Neural crest cell (in vitro differentiated cells): ENCODE measurements around the gene SMARCE1. TPM values are rescaled to one million over a fixed set of nuclear protein-coding genes. Genes with fewer than 3 reads are reported as not detected.

Source experiments
- DNase-seq: peaks from one replicate; pipeline ENCODE4 v3.0.0; 2021; ENCODE audit warnings: low read depth, mixed read lengths, low spot score
- H3K27ac Mint-ChIP-seq: one replicate; pipeline ENCODE4 v1.8.0; 2021; ENCODE audit warnings: mild to moderate bottlenecking, mixed read lengths; ENCODE audit not compliant: unreplicated experiment
- H3K27me3 Mint-ChIP-seq: 2 replicates; pipeline ENCODE4 v1.8.0; 2021; ENCODE audit warnings: low read depth, mild to moderate bottlenecking, mixed read lengths
- H3K36me3 Mint-ChIP-seq: 2 replicates; pipeline ENCODE4 v1.8.0; 2021; ENCODE audit warnings: low read depth, mild to moderate bottlenecking, mixed read lengths
- H3K4me1 Mint-ChIP-seq: 2 replicates; pipeline ENCODE4 v1.8.0; 2021; ENCODE audit warnings: mixed read lengths
- H3K4me3 Mint-ChIP-seq: one replicate; pipeline ENCODE4 v1.8.0; 2021; ENCODE audit warnings: mild to moderate bottlenecking, mixed read lengths
- H3K9me3 Mint-ChIP-seq: 2 replicates; pipeline ENCODE4 v1.8.0; 2021; ENCODE audit warnings: mixed read lengths
- total RNA-seq: library from RNA; stranded (reverse); gene quantifications from 2 replicates; pipeline ENCODE4 v1.2.1, GENCODE V29; 2021
- TF ChIP-seq, protein P1 (sequence below): fragments of 200-600 bp; sonication (generic); conservative IDR thresholded peaks from 2 replicates; pipeline ENCODE4 v1.5.0; 2021; ENCODE audit warnings: antibody characterized with exemption, mild to moderate bottlenecking

The SMARCE1 gene
- total RNA-seq, 1 donor from 2014 or later = 205 TPM

DNA sequence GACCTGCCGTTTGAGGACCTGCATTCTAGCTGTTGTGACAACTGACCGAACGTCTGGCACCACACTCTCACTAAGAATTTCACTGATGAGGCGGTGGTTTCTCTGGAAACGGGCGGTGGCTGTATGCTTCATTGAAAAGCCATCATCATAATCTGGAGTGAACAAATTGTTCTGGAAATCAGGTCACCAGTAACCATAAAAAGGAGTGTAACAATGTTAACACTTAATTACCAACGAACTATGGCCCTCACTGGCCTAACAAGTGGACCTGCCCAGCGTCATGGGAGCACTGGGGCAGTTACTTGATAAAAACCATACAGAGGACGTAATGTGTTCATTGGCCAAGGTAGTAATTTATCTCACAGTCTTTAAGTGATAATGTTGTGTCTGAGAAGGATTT, 15.4 kb downstream of the SMARCE1 start:
- H3K4me1 Mint-ChIP-seq = peaks cover 9% of the 10 kb centered on the region
- H3K36me3 Mint-ChIP-seq = peaks cover 23% of the 10 kb centered on the region

DNA sequence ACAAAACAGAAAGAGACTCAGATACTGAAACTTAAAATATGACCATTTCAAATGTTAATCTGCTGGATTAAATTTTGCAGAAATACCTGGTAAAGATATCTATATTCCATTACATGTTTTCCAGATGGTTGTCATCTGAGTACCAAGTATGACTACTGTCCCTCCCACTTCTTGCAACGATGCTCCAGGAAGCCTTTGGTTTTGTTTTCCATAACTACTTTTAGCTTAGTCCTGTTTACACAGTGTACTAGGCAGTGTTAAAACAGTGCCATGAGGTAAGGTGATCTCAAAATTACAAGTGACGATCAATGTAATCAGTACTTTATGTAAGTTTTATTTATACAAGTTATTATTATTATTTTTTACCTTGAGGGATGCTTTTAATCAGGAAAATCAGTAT, 17.8 kb downstream of the SMARCE1 start:
- no peaks in the 10 kb centered on the region for H3K9me3 Mint-ChIP-seq
- H3K4me1 Mint-ChIP-seq = peaks cover 9% of the 10 kb centered on the region
- no peak for DNase-seq
- H3K27me3 Mint-ChIP-seq = no peaks in the 10 kb centered on the region
- H3K36me3 Mint-ChIP-seq = peaks cover 19% of the 10 kb centered on the region
- no peak overlapping the region for H3K4me3 Mint-ChIP-seq
- TF ChIP-seq, protein P1, sequence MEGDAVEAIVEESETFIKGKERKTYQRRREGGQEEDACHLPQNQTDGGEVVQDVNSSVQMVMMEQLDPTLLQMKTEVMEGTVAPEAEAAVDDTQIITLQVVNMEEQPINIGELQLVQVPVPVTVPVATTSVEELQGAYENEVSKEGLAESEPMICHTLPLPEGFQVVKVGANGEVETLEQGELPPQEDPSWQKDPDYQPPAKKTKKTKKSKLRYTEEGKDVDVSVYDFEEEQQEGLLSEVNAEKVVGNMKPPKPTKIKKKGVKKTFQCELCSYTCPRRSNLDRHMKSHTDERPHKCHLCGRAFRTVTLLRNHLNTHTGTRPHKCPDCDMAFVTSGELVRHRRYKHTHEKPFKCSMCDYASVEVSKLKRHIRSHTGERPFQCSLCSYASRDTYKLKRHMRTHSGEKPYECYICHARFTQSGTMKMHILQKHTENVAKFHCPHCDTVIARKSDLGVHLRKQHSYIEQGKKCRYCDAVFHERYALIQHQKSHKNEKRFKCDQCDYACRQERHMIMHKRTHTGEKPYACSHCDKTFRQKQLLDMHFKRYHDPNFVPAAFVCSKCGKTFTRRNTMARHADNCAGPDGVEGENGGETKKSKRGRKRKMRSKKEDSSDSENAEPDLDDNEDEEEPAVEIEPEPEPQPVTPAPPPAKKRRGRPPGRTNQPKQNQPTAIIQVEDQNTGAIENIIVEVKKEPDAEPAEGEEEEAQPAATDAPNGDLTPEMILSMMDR = no peak
- H3K27ac Mint-ChIP-seq = no peak overlapping the region

More for the DNA sequence above, 15.4 kb downstream of the SMARCE1 start:
- no peak for DNase-seq
- Mint-ChIP-seq H3K27ac (no peak overlapping the region), H3K27me3 (no peaks in the 10 kb centered on the region), H3K9me3 (no peaks in the 10 kb centered on the region), H3K4me3 (no peak overlapping the region)
- TF ChIP-seq, protein P1 = no peak

DNA sequence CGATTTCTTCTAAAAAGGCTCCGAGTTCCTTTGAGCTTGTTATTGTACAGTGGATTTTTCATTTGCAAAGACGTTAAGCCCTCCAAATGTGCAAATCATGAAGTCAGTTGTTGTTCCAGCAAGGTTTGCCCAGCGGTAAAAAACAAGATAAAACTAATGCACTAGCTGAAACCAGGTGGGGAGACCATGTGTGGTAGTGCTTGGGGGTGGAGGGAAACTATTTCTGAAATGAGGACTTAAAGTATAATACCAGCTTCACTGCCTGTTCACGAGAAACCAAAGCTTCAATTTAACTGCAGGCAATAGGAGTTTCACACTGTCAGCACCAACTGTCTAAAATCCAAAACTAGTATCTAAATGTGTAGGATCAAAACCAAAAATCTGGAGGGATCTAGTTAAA, 22.3 kb downstream of the SMARCE1 start:
- Mint-ChIP-seq H3K4me1 (peaks cover under 1% of the 10 kb centered on the region), H3K27me3 (peaks cover 6% of the 10 kb centered on the region), H3K4me3 (no peak overlapping the region), H3K36me3 (peaks cover 8% of the 10 kb centered on the region), H3K27ac (no peak overlapping the region), H3K9me3 (no peaks in the 10 kb centered on the region)
- DNase-seq = no peak
- TF ChIP-seq, protein P1 = no peak

DNA sequence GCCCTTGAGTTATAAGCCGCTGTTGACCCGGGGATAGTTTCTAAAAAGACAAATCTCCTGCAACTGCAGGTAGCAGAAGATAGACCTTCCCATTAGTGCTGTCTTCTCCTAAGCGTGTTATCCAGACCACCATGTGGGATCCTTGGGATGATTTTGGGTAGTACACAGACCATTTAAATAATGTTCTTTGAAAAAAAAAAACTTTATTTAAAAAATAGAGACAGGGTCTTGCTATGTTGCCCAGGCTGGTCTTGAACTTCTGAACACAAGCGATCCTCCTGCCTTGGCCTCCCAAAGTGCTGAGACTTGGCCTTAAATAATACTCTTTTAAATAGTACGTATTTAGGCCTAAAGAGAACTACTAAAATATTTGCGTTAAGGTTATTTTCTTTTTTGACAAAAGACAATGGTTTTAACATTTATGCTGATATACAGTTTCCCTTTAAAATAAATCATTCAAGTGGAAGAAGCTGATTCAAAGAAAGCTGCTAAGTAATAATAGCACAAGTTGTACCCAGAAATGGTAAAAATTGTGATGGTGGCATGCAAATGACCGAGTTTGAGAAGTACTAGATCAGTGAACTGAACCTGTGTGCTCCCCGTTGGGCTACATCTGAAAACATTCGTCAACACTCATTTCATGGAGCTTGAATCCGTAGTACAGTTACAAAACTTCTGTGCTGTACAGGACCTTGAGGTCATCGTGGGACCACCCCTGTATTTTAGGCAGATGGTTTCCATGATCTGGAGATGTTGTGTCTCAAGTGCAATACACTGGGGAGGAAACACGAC, 24.0 kb downstream of the SMARCE1 start:
- no peak overlapping the region for H3K4me3 Mint-ChIP-seq
- H3K27me3 Mint-ChIP-seq = peaks cover 12% of the 10 kb centered on the region
- H3K9me3 Mint-ChIP-seq = no peaks in the 10 kb centered on the region
- H3K4me1 Mint-ChIP-seq = peaks cover 6% of the 10 kb centered on the region
- no peak for DNase-seq
- H3K36me3 Mint-ChIP-seq = peaks cover 8% of the 10 kb centered on the region
- TF ChIP-seq, protein P1 = no peak
- H3K27ac Mint-ChIP-seq = no peak overlapping the region

DNA sequence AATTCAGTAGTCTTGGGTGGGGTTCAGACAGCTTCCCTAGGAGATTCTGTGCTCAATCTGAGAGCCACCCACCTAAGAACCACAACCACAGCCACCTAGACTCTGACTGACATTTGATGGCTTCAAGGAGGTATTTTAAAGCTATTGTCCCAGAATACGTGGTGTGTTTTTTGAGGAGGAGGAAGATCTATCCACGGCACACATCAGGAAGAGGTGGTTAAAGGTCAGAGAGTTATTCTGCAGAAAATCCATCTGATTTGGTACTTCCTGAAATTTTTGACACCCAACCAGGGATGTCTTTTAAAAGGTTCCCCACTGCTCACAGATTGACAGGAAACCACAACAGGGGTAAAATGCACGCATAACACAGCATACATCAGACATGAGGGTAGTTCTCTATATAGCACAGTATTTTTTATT, 25.1 kb downstream of the SMARCE1 start:
- TF ChIP-seq, protein P1 = no peak
- Mint-ChIP-seq H3K9me3 (no peaks in the 10 kb centered on the region), H3K4me1 (peaks cover 6% of the 10 kb centered on the region), H3K36me3 (peaks cover 8% of the 10 kb centered on the region), H3K4me3 (no peak overlapping the region), H3K27ac (no peak overlapping the region), H3K27me3 (peaks cover 12% of the 10 kb centered on the region)
- no peak for DNase-seq
